Neural cell (in vitro differentiated cells): ENCODE results near the gene AFF3. TPM values are rescaled to one million over a fixed set of nuclear protein-coding genes. Genes with fewer than 3 reads are reported as not detected.

ENCODE experiments used
- H2AFZ ChIP-seq: fragments of 200-600, 300-800 bp; sonication (generic), shearing (Covaris generic); 2 replicates; pipeline ENCODE4 v1.6.0; 2014; ENCODE audit warnings: low read depth, mild to moderate bottlenecking, antibody characterized with exemption, low read length, moderate library complexity
- H3F3A ChIP-seq: fragments of 200-600 bp; shearing (Covaris generic); 2 replicates; pipeline ENCODE4 v1.6.1; 2016; ENCODE audit warnings: mild to moderate bottlenecking, moderate library complexity, mixed read lengths, antibody characterized with exemption, low read length; ENCODE audit not compliant: insufficient read depth, poor library complexity, severe bottlenecking
- H3K27ac ChIP-seq: fragments of 200-600, 300-800 bp; sonication (generic), shearing (Covaris generic); 2 replicates; pipeline ENCODE4 v1.5.1; 2014; ENCODE audit warnings: mild to moderate bottlenecking, low read length, moderate library complexity
- H3K27me3 ChIP-seq: fragments of 300-800, 200-600 bp; sonication (generic), shearing (Covaris generic); 2 replicates; pipeline ENCODE4 v1.6.0; 2014; ENCODE audit warnings: mild to moderate bottlenecking, low read depth, low read length, moderate library complexity; ENCODE audit not compliant: insufficient read depth
- H3K36me3 ChIP-seq: fragments of 300-800, 200-600 bp; sonication (generic), shearing (Covaris generic); 2 replicates; pipeline ENCODE4 v1.5.1; 2014; ENCODE audit warnings: mild to moderate bottlenecking, antibody characterized with exemption, low read length, moderate library complexity; ENCODE audit not compliant: insufficient read depth
- H3K4me2 ChIP-seq: fragments of 300-800, 200-600 bp; sonication (generic), shearing (Covaris generic); 2 replicates; pipeline ENCODE4 v1.6.0; 2014; ENCODE audit warnings: mild to moderate bottlenecking, low read length
- H3K4me3 ChIP-seq: fragments of 300-800, 200-600 bp; sonication (generic), shearing (Covaris generic); 2 replicates; pipeline ENCODE4 v1.5.1; 2014; ENCODE audit warnings: mild to moderate bottlenecking, low read length, moderate library complexity
- H3K79me2 ChIP-seq: fragments of 200-600 bp; shearing (Covaris generic); replicated peaks from 2 replicates; pipeline ENCODE4 v1.6.0; 2014; ENCODE audit warnings: mild to moderate bottlenecking, low read length, moderate library complexity; ENCODE audit not compliant: insufficient read depth
- H3K9ac ChIP-seq: fragments of 300-800, 200-600 bp; sonication (generic), shearing (Covaris generic); 2 replicates; pipeline ENCODE4 v1.6.1; 2016; ENCODE audit warnings: mild to moderate bottlenecking, low read length, mixed read lengths
- H3K9me2 ChIP-seq: fragments of 200-600 bp; shearing (Covaris generic); 2 replicates; pipeline ENCODE4 v1.6.1; 2016; ENCODE audit warnings: mild to moderate bottlenecking, low read length, mixed read lengths; ENCODE audit not compliant: insufficient read depth
- H3K9me3 ChIP-seq: fragments of 200-600, 300-800 bp; sonication (generic), shearing (Covaris generic); 2 replicates; pipeline ENCODE4 v1.6.1; 2016; ENCODE audit warnings: mild to moderate bottlenecking, mixed run types, low read length, moderate library complexity, mixed read lengths
- H4K20me1 ChIP-seq: fragments of 200-600 bp; shearing (Covaris generic); 2 replicates; pipeline ENCODE4 v1.6.1; 2016; ENCODE audit warnings: mild to moderate bottlenecking, mixed run types; ENCODE audit not compliant: insufficient read depth
- EP300 ChIP-seq: fragments of 450-650 bp; conservative IDR thresholded peaks from 2 replicates; pipeline ENCODE4 v1.6.1; 2014; ENCODE audit warnings: antibody characterized with exemption, mild to moderate bottlenecking, moderate library complexity; ENCODE audit not compliant: poor library complexity, severe bottlenecking
- EZH2 ChIP-seq: fragments of 200-600, 300-800 bp; shearing (Covaris generic), sonication (generic); IDR thresholded peaks from 2 replicates; pipeline ENCODE4 v1.6.1; 2014; ENCODE audit warnings: antibody characterized with exemption, low read length, borderline replicate concordance, mild to moderate bottlenecking; ENCODE audit not compliant: insufficient read depth, poor library complexity, severe bottlenecking
- MXI1 ChIP-seq: fragments of 450-650 bp; conservative IDR thresholded peaks from 2 replicates; pipeline ENCODE4 v1.6.1; 2014; ENCODE audit warnings: antibody characterized with exemption, mild to moderate bottlenecking; ENCODE audit not compliant: poor library complexity, severe bottlenecking
- POLR2AphosphoS5 ChIP-seq: IDR thresholded peaks from 2 replicates; pipeline ENCODE4 v1.6.1; 2012
- RAD21 ChIP-seq: fragments of 450-650 bp; conservative IDR thresholded peaks from 2 replicates; pipeline ENCODE4 v1.6.1; 2014; ENCODE audit warnings: antibody characterized with exemption, mild to moderate bottlenecking, moderate library complexity
- REST ChIP-seq: IDR thresholded peaks from 2 replicates; pipeline ENCODE4 v1.6.1; 2012; ENCODE audit warnings: borderline replicate concordance
- SMC3 ChIP-seq: fragments of 450-650 bp; conservative IDR thresholded peaks from 2 replicates; pipeline ENCODE4 v1.6.1; 2014; ENCODE audit warnings: antibody characterized with exemption, mild to moderate bottlenecking, moderate library complexity; ENCODE audit not compliant: poor library complexity
- TAF1 ChIP-seq: IDR thresholded peaks from 2 replicates; pipeline ENCODE4 v1.6.1; 2012; ENCODE audit warnings: low read depth
- polyA plus RNA-seq: library from polyadenylated mRNA; depleted of rRNA; stranded (reverse); fragments of >200 nt; gene quantifications from 2 replicates; pipeline ENCODE4 v1.2.3, GENCODE V29; 2014
- TF ChIP-seq, protein P1 (sequence below): fragments of 450-650 bp; IDR thresholded peaks from 2 replicates; pipeline ENCODE4 v1.5.1; 2014; ENCODE audit warnings: antibody characterized with exemption, mild to moderate bottlenecking, moderate library complexity; ENCODE audit not compliant: poor library complexity, severe bottlenecking

AFF3 gene
- polyA plus RNA-seq, 1 donor from 2014 or later: 5.1 TPM

GRCh38 chr2:100064165-100064564 lies 78.2 kb downstream of the AFF3 start:
- Histone ChIP-seq H3F3A (no peaks in the 10 kb centered on the region), H3K79me2 (no peaks in the 10 kb centered on the region), H4K20me1 (no peaks in the 10 kb centered on the region), H3K9me2 (no peaks in the 10 kb centered on the region), H2AFZ (no peak overlapping the region), H3K4me3 (no peak overlapping the region), H3K9me3 (no peaks in the 10 kb centered on the region), H3K27me3 (no peaks in the 10 kb centered on the region), H3K27ac (no peak overlapping the region), H3K36me3 (no peaks in the 10 kb centered on the region), H3K4me2 (no peak overlapping the region), H3K9ac (no peak overlapping the region)
- TF ChIP-seq RAD21 (no peak), POLR2AphosphoS5 (no peak), MXI1 (no peak)
- TF ChIP-seq, protein P1, sequence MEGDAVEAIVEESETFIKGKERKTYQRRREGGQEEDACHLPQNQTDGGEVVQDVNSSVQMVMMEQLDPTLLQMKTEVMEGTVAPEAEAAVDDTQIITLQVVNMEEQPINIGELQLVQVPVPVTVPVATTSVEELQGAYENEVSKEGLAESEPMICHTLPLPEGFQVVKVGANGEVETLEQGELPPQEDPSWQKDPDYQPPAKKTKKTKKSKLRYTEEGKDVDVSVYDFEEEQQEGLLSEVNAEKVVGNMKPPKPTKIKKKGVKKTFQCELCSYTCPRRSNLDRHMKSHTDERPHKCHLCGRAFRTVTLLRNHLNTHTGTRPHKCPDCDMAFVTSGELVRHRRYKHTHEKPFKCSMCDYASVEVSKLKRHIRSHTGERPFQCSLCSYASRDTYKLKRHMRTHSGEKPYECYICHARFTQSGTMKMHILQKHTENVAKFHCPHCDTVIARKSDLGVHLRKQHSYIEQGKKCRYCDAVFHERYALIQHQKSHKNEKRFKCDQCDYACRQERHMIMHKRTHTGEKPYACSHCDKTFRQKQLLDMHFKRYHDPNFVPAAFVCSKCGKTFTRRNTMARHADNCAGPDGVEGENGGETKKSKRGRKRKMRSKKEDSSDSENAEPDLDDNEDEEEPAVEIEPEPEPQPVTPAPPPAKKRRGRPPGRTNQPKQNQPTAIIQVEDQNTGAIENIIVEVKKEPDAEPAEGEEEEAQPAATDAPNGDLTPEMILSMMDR: no peak

DNA sequence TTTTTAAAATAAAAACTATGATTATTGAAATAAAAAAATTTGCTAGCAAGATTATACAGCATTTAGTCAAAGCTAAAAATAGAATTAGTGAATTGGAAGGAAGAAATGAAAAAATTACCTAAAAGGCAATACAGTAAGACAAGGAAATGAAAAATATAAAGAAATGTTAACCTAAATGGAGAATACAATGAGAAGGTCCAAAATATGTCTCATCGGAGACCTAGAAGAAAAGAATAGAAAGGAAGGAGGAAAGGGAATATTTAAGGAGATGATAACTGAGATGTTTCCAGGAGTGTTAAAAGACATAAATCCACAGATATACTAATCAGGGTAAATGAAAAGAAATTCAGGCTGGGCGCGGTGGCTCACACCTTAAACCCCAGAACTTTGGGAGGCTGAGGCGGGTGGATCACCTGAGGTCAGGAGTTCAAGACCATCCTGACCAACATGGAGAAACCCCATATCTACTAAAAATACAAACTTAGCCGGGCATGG lies 78.9 kb downstream of the AFF3 start:
- no peak overlapping the region for H3K9ac ChIP-seq
- H3K9me2 ChIP-seq: no peaks in the 10 kb centered on the region
- no peaks in the 10 kb centered on the region for H4K20me1 ChIP-seq
- no peaks in the 10 kb centered on the region for H3K9me3 ChIP-seq
- TF ChIP-seq EZH2: no peak
- no peak for TF ChIP-seq RAD21
- no peak for TF ChIP-seq TAF1
- TF ChIP-seq POLR2AphosphoS5: no peak
- TF ChIP-seq MXI1: no peak
- TF ChIP-seq, protein P1: no peak
- no peak for TF ChIP-seq REST
- no peak for TF ChIP-seq SMC3
- no peak for TF ChIP-seq EP300
- H2AFZ ChIP-seq: no peak overlapping the region
- no peak overlapping the region for H3K4me2 ChIP-seq
- no peaks in the 10 kb centered on the region for H3K79me2 ChIP-seq
- no peaks in the 10 kb centered on the region for H3K36me3 ChIP-seq
- H3K27me3 ChIP-seq: no peaks in the 10 kb centered on the region
- H3K4me3 ChIP-seq: no peak overlapping the region
- no peaks in the 10 kb centered on the region for H3F3A ChIP-seq
- no peak overlapping the region for H3K27ac ChIP-seq
